ENCODE data around the gene E2F2. TPM values are rescaled to one million over a fixed set of nuclear protein-coding genes. Genes with fewer than 3 reads are reported as not detected.

The E2F2 gene
- total and polyA plus RNA-seq, 2 experiments from 2014 or later = 0.51 to 1.2 TPM

- Histone ChIP-seq H2AFZ (no peak overlapping the region), H3K4me1 (ENCODE audit: insufficient read depth) (peaks cover 35% of the 10 kb centered on the region), H3K79me2 (ENCODE audit: insufficient read depth) (no peaks in the 10 kb centered on the region; the same call in 1 of the 2 replicates), H3K27ac (no peak overlapping the region), H3K9me3 (ENCODE audit: low read depth) (no peaks in the 10 kb centered on the region), H3F3A (ENCODE audit: insufficient read depth) (peaks cover 27% of the 10 kb centered on the region), H3K36me3 (ENCODE audit: low read depth) (no peaks in the 10 kb centered on the region), H3K4me3 (no peak overlapping the region), H3K9ac (no peak overlapping the region), H4K20me1 (ENCODE audit: insufficient read depth) (no peaks in the 10 kb centered on the region), H3K27me3 (replicated peaks; ENCODE audit: insufficient read depth) (no peaks in the 10 kb centered on the region), H3K9me2 (ENCODE audit: insufficient read depth) (no peaks in the 10 kb centered on the region), H3K4me2 (ENCODE audit: unreplicated experiment) (no peak overlapping the region)
- in situ Hi-C loops (cut with MboI) = no loop called here
- DNase-seq = no peak
- no peak for TF ChIP-seq EZH2 (IDR thresholded peaks at IDR 0.05; ENCODE audit: insufficient read depth, poor library complexity, severe bottlenecking)
- no peak for TF ChIP-seq EZH2phosphoT487 (IDR thresholded peaks at IDR 0.05; ENCODE audit: insufficient read depth, low read depth)
- 94 to 97% methylated on average over 4 of the region's 4 CpGs for WGBS, 2 experiments (ENCODE audit: low coverage in 1 of 2, low lambda C conversion rate in 2 of 2, missing lambda C conversion rate in 2 of 2)
Measured at GRCh38 chr1:23551849-23552248, 20.8 kb upstream of the E2F2 start.

GRCh38 chr1:23548704-23549143, 17.7 kb upstream of the E2F2 start:
- Histone ChIP-seq H4K20me1 (ENCODE audit: insufficient read depth) (no peaks in the 10 kb centered on the region), H2AFZ (peak overlapping the region; percentile 46), H3F3A (ENCODE audit: insufficient read depth) (peaks cover 9% of the 10 kb centered on the region), H3K27ac (peak overlapping the region; percentile 56), H3K4me2 (ENCODE audit: unreplicated experiment) (no peak overlapping the region), H3K4me3 (no peak overlapping the region), H3K9me2 (ENCODE audit: insufficient read depth) (no peaks in the 10 kb centered on the region), H3K9me3 (ENCODE audit: low read depth) (no peaks in the 10 kb centered on the region), H3K4me1 (ENCODE audit: insufficient read depth) (peaks cover 23% of the 10 kb centered on the region), H3K36me3 (ENCODE audit: low read depth) (no peaks in the 10 kb centered on the region), H3K79me2 (ENCODE audit: insufficient read depth) (no peaks in the 10 kb centered on the region), H3K9ac (peak overlapping the region; percentile 43), H3K27me3 (replicated peaks; ENCODE audit: insufficient read depth) (no peaks in the 10 kb centered on the region)
- WGBS, 2 experiments (ENCODE audit: low coverage in 1 of 2, low lambda C conversion rate in 2 of 2, missing lambda C conversion rate in 2 of 2) = 11 to 13% methylated on average over 9 of the region's 9 CpGs
- DNase-seq = peak; percentile 92
- in situ Hi-C loops (cut with MboI) = loop anchor here (5.0 kb wide), 1 partner anchor 94 kb away; no protein-coding TSS in a partner anchor
- no peak for TF ChIP-seq EZH2phosphoT487 (IDR thresholded peaks at IDR 0.05; ENCODE audit: insufficient read depth, low read depth)
- TF ChIP-seq EZH2 (IDR thresholded peaks at IDR 0.05; ENCODE audit: insufficient read depth, poor library complexity, severe bottlenecking) = no peak

- Histone ChIP-seq H3K36me3 (ENCODE audit: low read depth) (no peaks in the 10 kb centered on the region), H3K27ac (no peak overlapping the region), H3K79me2 (ENCODE audit: insufficient read depth) (no peaks in the 10 kb centered on the region), H3K4me1 (ENCODE audit: insufficient read depth) (peaks cover 23% of the 10 kb centered on the region), H3K9me2 (ENCODE audit: insufficient read depth) (no peaks in the 10 kb centered on the region), H3K4me3 (no peak overlapping the region), H4K20me1 (ENCODE audit: insufficient read depth) (no peaks in the 10 kb centered on the region), H3K9me3 (ENCODE audit: low read depth) (no peaks in the 10 kb centered on the region), H3K27me3 (replicated peaks; ENCODE audit: insufficient read depth) (no peaks in the 10 kb centered on the region), H3K9ac (no peak overlapping the region), H3K4me2 (ENCODE audit: unreplicated experiment) (no peak overlapping the region), H2AFZ (no peak overlapping the region), H3F3A (ENCODE audit: insufficient read depth) (peaks cover 9% of the 10 kb centered on the region)
- no peak for DNase-seq
- TF ChIP-seq EZH2phosphoT487 (IDR thresholded peaks at IDR 0.05; ENCODE audit: insufficient read depth, low read depth) (no peak), EZH2 (IDR thresholded peaks at IDR 0.05; ENCODE audit: insufficient read depth, poor library complexity, severe bottlenecking) (no peak)
- in situ Hi-C loops (cut with MboI) = loop anchor here (5.0 kb wide), 1 partner anchor 95 kb away; no protein-coding TSS in a partner anchor
- 87 to 95% methylated on average over 8 of the region's 8 CpGs for WGBS, 2 experiments (ENCODE audit: low coverage in 1 of 2, low lambda C conversion rate in 2 of 2, missing lambda C conversion rate in 2 of 2)
Measured at GRCh38 chr1:23546897-23547584, 16.0 kb upstream of the E2F2 start.

- Histone ChIP-seq H3K4me2 (ENCODE audit: unreplicated experiment) (no peak overlapping the region), H4K20me1 (ENCODE audit: insufficient read depth) (no peaks in the 10 kb centered on the region), H2AFZ (no peak overlapping the region), H3K4me3 (no peak overlapping the region), H3K9ac (no peak overlapping the region), H3K79me2 (ENCODE audit: insufficient read depth) (no peaks in the 10 kb centered on the region), H3K9me2 (ENCODE audit: insufficient read depth) (no peaks in the 10 kb centered on the region), H3K27me3 (replicated peaks; ENCODE audit: insufficient read depth) (no peaks in the 10 kb centered on the region), H3K4me1 (ENCODE audit: insufficient read depth) (peaks cover 23% of the 10 kb centered on the region), H3F3A (ENCODE audit: insufficient read depth) (peaks cover 9% of the 10 kb centered on the region), H3K36me3 (ENCODE audit: low read depth) (no peaks in the 10 kb centered on the region), H3K27ac (no peak overlapping the region), H3K9me3 (ENCODE audit: low read depth) (no peaks in the 10 kb centered on the region)
- no peak for DNase-seq
- 88 to 89% methylated on average over 9 of the region's 9 CpGs for whole genome bisulfite sequencing, 2 experiments (ENCODE audit: low coverage in 1 of 2, low lambda C conversion rate in 2 of 2, missing lambda C conversion rate in 2 of 2)
- TF ChIP-seq EZH2phosphoT487 (IDR thresholded peaks at IDR 0.05; ENCODE audit: insufficient read depth, low read depth) = no peak
- TF ChIP-seq EZH2 (IDR thresholded peaks at IDR 0.05; ENCODE audit: insufficient read depth, poor library complexity, severe bottlenecking) = no peak
- in situ Hi-C loops (cut with MboI) = loop anchor here (5.0 kb wide), 1 partner anchor 96 kb away; no protein-coding TSS in a partner anchor
Measured at GRCh38 chr1:23545851-23546250, 14.8 kb upstream of the E2F2 start.
